Hepatocyte (in vitro differentiated cells): Measurements from ENCODE around the gene MAGI2.

ENCODE experiments used
- EZH2 ChIP-seq: fragments of 200-600 bp; sonication (generic); IDR thresholded peaks from 2 replicates; pipeline ENCODE4 v1.6.1; 2016; ENCODE audit warnings: antibody characterized with exemption, mild to moderate bottlenecking, borderline replicate concordance
- TF ChIP-seq, protein P1 (sequence below): fragments of 200-600 bp; sonication (generic); IDR thresholded peaks from 2 replicates; pipeline ENCODE4 v1.5.1; 2016; ENCODE audit warnings: antibody characterized with exemption, mild to moderate bottlenecking; ENCODE audit not compliant: poor library complexity

DNA sequence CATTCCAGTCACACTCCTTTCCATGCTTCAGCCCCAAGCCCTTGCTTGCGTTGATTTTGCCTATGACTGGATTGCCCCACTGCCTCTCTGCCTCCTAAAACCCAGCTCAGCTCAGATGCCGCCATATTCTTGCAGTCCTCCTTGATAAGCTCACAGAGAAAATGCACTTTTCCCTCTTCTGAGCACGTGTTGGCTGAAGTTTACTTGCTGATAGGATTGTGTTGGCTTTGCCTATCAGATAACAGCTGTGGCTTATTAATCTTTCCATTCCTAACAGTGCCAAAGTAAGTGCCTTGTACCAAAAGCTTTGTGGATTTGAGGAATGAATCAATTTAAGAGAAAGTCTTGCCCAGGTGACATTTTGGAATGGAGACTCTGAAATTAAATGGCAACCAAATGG is 1405.7 kb downstream of the MAGI2 start:
- TF ChIP-seq, protein P1, sequence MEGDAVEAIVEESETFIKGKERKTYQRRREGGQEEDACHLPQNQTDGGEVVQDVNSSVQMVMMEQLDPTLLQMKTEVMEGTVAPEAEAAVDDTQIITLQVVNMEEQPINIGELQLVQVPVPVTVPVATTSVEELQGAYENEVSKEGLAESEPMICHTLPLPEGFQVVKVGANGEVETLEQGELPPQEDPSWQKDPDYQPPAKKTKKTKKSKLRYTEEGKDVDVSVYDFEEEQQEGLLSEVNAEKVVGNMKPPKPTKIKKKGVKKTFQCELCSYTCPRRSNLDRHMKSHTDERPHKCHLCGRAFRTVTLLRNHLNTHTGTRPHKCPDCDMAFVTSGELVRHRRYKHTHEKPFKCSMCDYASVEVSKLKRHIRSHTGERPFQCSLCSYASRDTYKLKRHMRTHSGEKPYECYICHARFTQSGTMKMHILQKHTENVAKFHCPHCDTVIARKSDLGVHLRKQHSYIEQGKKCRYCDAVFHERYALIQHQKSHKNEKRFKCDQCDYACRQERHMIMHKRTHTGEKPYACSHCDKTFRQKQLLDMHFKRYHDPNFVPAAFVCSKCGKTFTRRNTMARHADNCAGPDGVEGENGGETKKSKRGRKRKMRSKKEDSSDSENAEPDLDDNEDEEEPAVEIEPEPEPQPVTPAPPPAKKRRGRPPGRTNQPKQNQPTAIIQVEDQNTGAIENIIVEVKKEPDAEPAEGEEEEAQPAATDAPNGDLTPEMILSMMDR, result no peak
- no peak for TF ChIP-seq EZH2
